Keratinocyte (primary cell): Measurements from ENCODE around the gene NTNG1. TPM values are rescaled to one million over a fixed set of nuclear protein-coding genes. Genes with fewer than 3 reads are reported as not detected.

Source experiments
- DNase-seq: peaks from one replicate; pipeline ENCODE4 v3.0.0-alpha.2; 2011; ENCODE audit warnings: low read depth, missing footprints, low spot score
- FAIRE-seq: peaks from 2 replicates; lab custom pipeline; 2011; peaks lifted over from hg19 to GRCh38; lab: Jason Lieb, UNC
- H2AFZ ChIP-seq: 2 replicates; pipeline ENCODE4 v1.6.0; 2012; ENCODE audit warnings: low read length, control low read depth, inconsistent platforms; ENCODE audit not compliant: control insufficient read depth
- H3K27ac ChIP-seq: 2 replicates; pipeline ENCODE4 v1.5.1; 2011; ENCODE audit warnings: low read length; ENCODE audit not compliant: control insufficient read depth, insufficient read depth
- H3K27me3 ChIP-seq: 3 replicates; pipeline ENCODE4 v1.6.0; 2011; ENCODE audit warnings: low read length; ENCODE audit not compliant: control insufficient read depth, insufficient read depth; ENCODE audit errors: extremely low read depth
- H3K36me3 ChIP-seq, 2 experiments: 2 replicates in 1 of 2; 3 replicates in 1 of 2; pipeline ENCODE4 v1.5.1; 2011; ENCODE audit warnings: low read length in 2 of 2, mild to moderate bottlenecking in 1 of 2; ENCODE audit not compliant: control insufficient read depth in 2 of 2, insufficient read depth in 2 of 2; ENCODE audit errors: extremely low read depth in 1 of 2
- H3K4me1 ChIP-seq: 3 replicates; pipeline ENCODE4 v1.5.1; 2011; ENCODE audit warnings: low read length; ENCODE audit not compliant: control insufficient read depth, insufficient read depth; ENCODE audit errors: extremely low read depth
- H3K4me2 ChIP-seq: 3 replicates; pipeline ENCODE4 v1.6.0; 2011; ENCODE audit warnings: low read depth, low read length; ENCODE audit not compliant: control insufficient read depth, insufficient read depth; ENCODE audit errors: extremely low read depth
- H3K4me3 ChIP-seq, 3 experiments: fragments of 200-600 bp in 1 of 3; sonication (generic) in 1 of 3; 2 replicates in 2 of 3; 3 replicates in 1 of 3; pipeline ENCODE4 v1.5.1; 2011 to 2016; ENCODE audit warnings: low read length in 3 of 3, mild to moderate bottlenecking in 3 of 3, control low read depth in 2 of 3, inconsistent platforms in 1 of 3, low read depth in 1 of 3, mixed read lengths in 1 of 3, mixed run types in 1 of 3, moderate library complexity in 1 of 3; ENCODE audit not compliant: control insufficient read depth in 2 of 3, insufficient read depth in 2 of 3; ENCODE audit errors: extremely low read depth in 1 of 3
- H3K79me2 ChIP-seq: 2 replicates; pipeline ENCODE4 v1.6.0; 2012; ENCODE audit warnings: low read length; ENCODE audit not compliant: control insufficient read depth, insufficient read depth
- H3K9ac ChIP-seq: 3 replicates; pipeline ENCODE4 v1.6.0; 2011; ENCODE audit warnings: low read length; ENCODE audit not compliant: control insufficient read depth, insufficient read depth; ENCODE audit errors: extremely low read depth
- H3K9me1 ChIP-seq: 3 replicates; pipeline ENCODE4 v1.6.0; 2011; ENCODE audit warnings: low read length; ENCODE audit not compliant: control insufficient read depth, insufficient read depth; ENCODE audit errors: extremely low read depth
- H3K9me3 ChIP-seq: 2 replicates; pipeline ENCODE4 v1.5.1; 2012; ENCODE audit warnings: low read depth, low read length; ENCODE audit not compliant: control insufficient read depth
- H4K20me1 ChIP-seq: 3 replicates; pipeline ENCODE4 v1.6.0; 2011; ENCODE audit warnings: low read length; ENCODE audit not compliant: control insufficient read depth, insufficient read depth; ENCODE audit errors: extremely low read depth
- EZH2 ChIP-seq: IDR thresholded peaks from one replicate; pipeline ENCODE4 v1.6.1; 2012; ENCODE audit warnings: inconsistent platforms, mild to moderate bottlenecking, low read length, moderate library complexity
- dilution Hi-C: fragments of 300-500 bp; cut with MboI; formaldehyde crosslinking; loops from one replicate; pipeline ENCODE4 v1.7.0; 2020; ENCODE audit warnings: low sequenced_read_pairs; ENCODE audit not compliant: extremely low pct_ligation_motif_present
- polyA plus RNA-seq, 5 experiments: library from polyadenylated mRNA; depleted of rRNA in 3 of 5; stranded (reverse) in 3 of 5; stranded (forward) in 1 of 5; unstranded in 1 of 5; fragments of >200 nt; gene quantifications; 1 replicate in 1 of 5; 2 replicates in 3 of 5; 3 replicates in 1 of 5; pipeline versions ENCODE4 v1.2.1 to v1.2.3, GENCODE V29; 2011 to 2012; ENCODE audit warnings: missing spikeins in 2 of 5, low read depth in 1 of 5, low replicate concordance in 1 of 5
- TF ChIP-seq, protein P1 (sequence below), 3 experiments: IDR thresholded peaks in 1 of 3; conservative IDR thresholded peaks in 1 of 3; optimal IDR thresholded peaks in 1 of 3; 2 replicates in 2 of 3; 3 replicates in 1 of 3; pipeline versions ENCODE3 to v1.5.1; 2011; ENCODE audit warnings: low read length in 3 of 3, mild to moderate bottlenecking in 3 of 3, moderate library complexity in 2 of 3, control low read depth in 1 of 3, inconsistent platforms in 1 of 3; ENCODE audit not compliant: insufficient read depth in 2 of 3; ENCODE audit errors: extremely low read depth in 1 of 3

Gene NTNG1
- polyA plus RNA-seq, 1 donor (not counting 4 experiments of a cell fraction or from before 2014, with no cell fraction given) = 8.1 TPM

DNA sequence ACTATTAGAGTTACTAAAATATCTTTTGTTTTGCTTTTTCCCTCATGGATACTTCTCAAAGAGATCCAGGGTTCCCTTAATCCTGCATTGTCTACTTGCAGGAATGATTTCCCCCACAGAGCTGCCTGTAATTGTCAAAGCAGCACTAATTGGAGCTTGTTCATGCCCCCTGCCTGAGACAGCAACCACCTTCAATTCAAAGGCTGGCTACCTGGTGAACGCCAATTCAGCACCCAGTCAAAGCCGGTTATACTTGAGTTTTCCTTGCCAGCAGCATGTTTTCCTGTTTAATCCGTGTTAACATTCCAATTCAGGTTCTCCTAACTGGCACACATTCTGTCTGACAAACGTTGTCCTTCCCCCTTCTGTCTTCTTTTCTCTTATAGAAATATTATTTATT is 382.9 kb downstream of the NTNG1 start:
- H3K27me3 ChIP-seq = no peaks in the 10 kb centered on the region
- no peaks in the 10 kb centered on the region for H3K79me2 ChIP-seq
- H3K27ac ChIP-seq = no peak overlapping the region
- no peak overlapping the region for H3K4me3 ChIP-seq
- H3K9me3 ChIP-seq = no peaks in the 10 kb centered on the region
- H3K9me1 ChIP-seq = no peaks in the 10 kb centered on the region
- TF ChIP-seq EZH2 = no peak
- TF ChIP-seq, protein P1, sequence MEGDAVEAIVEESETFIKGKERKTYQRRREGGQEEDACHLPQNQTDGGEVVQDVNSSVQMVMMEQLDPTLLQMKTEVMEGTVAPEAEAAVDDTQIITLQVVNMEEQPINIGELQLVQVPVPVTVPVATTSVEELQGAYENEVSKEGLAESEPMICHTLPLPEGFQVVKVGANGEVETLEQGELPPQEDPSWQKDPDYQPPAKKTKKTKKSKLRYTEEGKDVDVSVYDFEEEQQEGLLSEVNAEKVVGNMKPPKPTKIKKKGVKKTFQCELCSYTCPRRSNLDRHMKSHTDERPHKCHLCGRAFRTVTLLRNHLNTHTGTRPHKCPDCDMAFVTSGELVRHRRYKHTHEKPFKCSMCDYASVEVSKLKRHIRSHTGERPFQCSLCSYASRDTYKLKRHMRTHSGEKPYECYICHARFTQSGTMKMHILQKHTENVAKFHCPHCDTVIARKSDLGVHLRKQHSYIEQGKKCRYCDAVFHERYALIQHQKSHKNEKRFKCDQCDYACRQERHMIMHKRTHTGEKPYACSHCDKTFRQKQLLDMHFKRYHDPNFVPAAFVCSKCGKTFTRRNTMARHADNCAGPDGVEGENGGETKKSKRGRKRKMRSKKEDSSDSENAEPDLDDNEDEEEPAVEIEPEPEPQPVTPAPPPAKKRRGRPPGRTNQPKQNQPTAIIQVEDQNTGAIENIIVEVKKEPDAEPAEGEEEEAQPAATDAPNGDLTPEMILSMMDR (optimal IDR thresholded peaks at IDR 0.05 in 1 of 3, IDR thresholded peaks at IDR 0.05 in 1 of 3, conservative IDR thresholded peaks at IDR 0.05 in 1 of 3; ENCODE audit: extremely low read depth in 1 of 3, insufficient read depth in 2 of 3, low read length in 3 of 3) = no peak
- H3K4me2 ChIP-seq = no peak overlapping the region
- H3K9ac ChIP-seq = no peak overlapping the region
- no peak overlapping the region for H2AFZ ChIP-seq
- no peak for DNase-seq
- H3K36me3 ChIP-seq = no peaks in the 10 kb centered on the region
- dilution Hi-C loops = no loop called here
- no peaks in the 10 kb centered on the region for H4K20me1 ChIP-seq
- no peak for FAIRE-seq
- peaks cover 5% of the 10 kb centered on the region for H3K4me1 ChIP-seq

DNA sequence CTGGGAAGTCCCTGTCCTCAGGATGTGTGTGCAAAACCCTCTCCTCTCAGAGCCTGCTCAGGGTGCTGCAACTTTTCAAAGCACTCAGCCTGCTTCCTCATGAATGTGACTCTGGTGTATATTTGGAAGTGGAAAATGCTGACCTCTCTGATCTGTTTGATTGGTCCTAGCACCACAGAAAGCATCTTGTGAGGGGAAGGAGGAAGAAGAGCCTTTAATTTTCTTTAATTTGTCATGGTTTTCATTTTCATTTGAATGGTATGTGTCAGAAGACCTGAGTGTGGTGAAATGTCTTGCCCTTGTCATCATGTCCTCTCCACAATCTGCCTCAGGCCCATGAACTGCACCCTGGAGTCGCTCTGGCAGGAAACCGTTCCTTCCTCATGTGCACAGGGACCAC is 383.5 kb downstream of the NTNG1 start:
- no peak for FAIRE-seq
- dilution Hi-C loops = no loop called here
- TF ChIP-seq, protein P1 (optimal IDR thresholded peaks at IDR 0.05 in 1 of 3, IDR thresholded peaks at IDR 0.05 in 1 of 3, conservative IDR thresholded peaks at IDR 0.05 in 1 of 3; ENCODE audit: extremely low read depth in 1 of 3, insufficient read depth in 2 of 3, low read length in 3 of 3) = no peak
- no peak for TF ChIP-seq EZH2

More for the DNA sequence above, 383.5 kb downstream of the NTNG1 start:
- no peaks in the 10 kb centered on the region for H4K20me1 ChIP-seq
- no peak for DNase-seq
- H3K9ac ChIP-seq = no peak overlapping the region
- H3K36me3 ChIP-seq = no peaks in the 10 kb centered on the region
- no peaks in the 10 kb centered on the region for H3K79me2 ChIP-seq
- H2AFZ ChIP-seq = no peak overlapping the region
- H3K4me3 ChIP-seq = no peak overlapping the region
- no peaks in the 10 kb centered on the region for H3K9me3 ChIP-seq
- H3K9me1 ChIP-seq = no peaks in the 10 kb centered on the region
- no peak overlapping the region for H3K4me2 ChIP-seq
- H3K27me3 ChIP-seq = no peaks in the 10 kb centered on the region
- peaks cover 5% of the 10 kb centered on the region for H3K4me1 ChIP-seq
- H3K27ac ChIP-seq = no peak overlapping the region
